Osteocyte (in vitro differentiated cells): ENCODE results near the gene SUCLG2. TPM values are rescaled to one million over a fixed set of nuclear protein-coding genes. Genes with fewer than 3 reads are reported as not detected.

Source experiments
- DNase-seq: peaks from one replicate; pipeline ENCODE4 v3.0.0; 2021; ENCODE audit warnings: mixed read lengths; ENCODE audit not compliant: unreplicated experiment; ENCODE audit errors: extremely low spot score
- H3K27ac Mint-ChIP-seq: one replicate; pipeline ENCODE4 v1.8.0; 2021; ENCODE audit warnings: mild to moderate bottlenecking, mixed read lengths; ENCODE audit not compliant: unreplicated experiment
- H3K27me3 Mint-ChIP-seq: one replicate; pipeline ENCODE4 v1.8.0; 2021; ENCODE audit warnings: mixed read lengths; ENCODE audit not compliant: unreplicated experiment
- H3K36me3 Mint-ChIP-seq: one replicate; pipeline ENCODE4 v1.8.0; 2021; ENCODE audit warnings: mixed read lengths; ENCODE audit not compliant: unreplicated experiment
- H3K4me1 Mint-ChIP-seq: one replicate; pipeline ENCODE4 v1.8.0; 2021; ENCODE audit warnings: mixed read lengths; ENCODE audit not compliant: unreplicated experiment
- H3K4me3 Mint-ChIP-seq: one replicate; pipeline ENCODE4 v1.8.0; 2021; ENCODE audit warnings: mild to moderate bottlenecking, moderate library complexity, mixed read lengths; ENCODE audit not compliant: unreplicated experiment
- H3K9me3 Mint-ChIP-seq: one replicate; pipeline ENCODE4 v1.8.0; 2021; ENCODE audit warnings: mixed read lengths; ENCODE audit not compliant: unreplicated experiment
- CTCF ChIP-seq: fragments of 200-600 bp; sonication (generic); IDR thresholded peaks from 2 replicates; pipeline ENCODE4 v1.5.0; 2021; ENCODE audit warnings: antibody characterized with exemption, mild to moderate bottlenecking, moderate library complexity
- total RNA-seq: library from RNA; stranded (reverse); gene quantifications from 2 replicates; pipeline ENCODE4 v1.2.1, GENCODE V29; 2021

The SUCLG2 gene
- total RNA-seq, 1 donor from 2014 or later: 32.1 TPM

GRCh38 chr3:67421912-67422311, 232.5 kb downstream of the SUCLG2 start:
- no peak for DNase-seq
- no peak overlapping the region for H3K4me3 Mint-ChIP-seq
- H3K4me1 Mint-ChIP-seq: peaks cover 9% of the 10 kb centered on the region
- no peak overlapping the region for H3K27ac Mint-ChIP-seq
- TF ChIP-seq CTCF: no peak
- peaks cover 7% of the 10 kb centered on the region for H3K36me3 Mint-ChIP-seq
- peaks cover 12% of the 10 kb centered on the region for H3K9me3 Mint-ChIP-seq
- H3K27me3 Mint-ChIP-seq: no peaks in the 10 kb centered on the region

- Mint-ChIP-seq H3K27me3 (no peaks in the 10 kb centered on the region), H3K9me3 (peaks cover 12% of the 10 kb centered on the region), H3K36me3 (peaks cover 12% of the 10 kb centered on the region), H3K4me3 (no peak overlapping the region), H3K27ac (no peak overlapping the region), H3K4me1 (peaks cover 12% of the 10 kb centered on the region)
- DNase-seq: no peak
- no peak for TF ChIP-seq CTCF
These were observed 234.6 kb downstream of the SUCLG2 start for GRCh38 chr3:67419779-67420178.

GRCh38 chr3:67419218-67419529, 235.2 kb downstream of the SUCLG2 start:
- no peak overlapping the region for H3K27ac Mint-ChIP-seq
- no peaks in the 10 kb centered on the region for H3K27me3 Mint-ChIP-seq
- DNase-seq: no peak
- no peak for TF ChIP-seq CTCF
- H3K4me1 Mint-ChIP-seq: peaks cover 12% of the 10 kb centered on the region
- peaks cover 12% of the 10 kb centered on the region for H3K9me3 Mint-ChIP-seq
- no peak overlapping the region for H3K4me3 Mint-ChIP-seq
- peaks cover 12% of the 10 kb centered on the region for H3K36me3 Mint-ChIP-seq

- Mint-ChIP-seq H3K36me3 (peaks cover 15% of the 10 kb centered on the region), H3K27me3 (no peaks in the 10 kb centered on the region), H3K27ac (no peak overlapping the region), H3K9me3 (peaks cover 12% of the 10 kb centered on the region), H3K4me3 (no peak overlapping the region), H3K4me1 (peaks cover 12% of the 10 kb centered on the region)
- DNase-seq: no peak
- no peak for TF ChIP-seq CTCF
These were observed 235.8 kb downstream of the SUCLG2 start for GRCh38 chr3:67418426-67419217.

GRCh38 chr3:67416703-67417102, 237.7 kb downstream of the SUCLG2 start:
- H3K4me3 Mint-ChIP-seq: no peak overlapping the region
- peaks cover 16% of the 10 kb centered on the region for H3K36me3 Mint-ChIP-seq
- H3K27ac Mint-ChIP-seq: no peak overlapping the region
- H3K27me3 Mint-ChIP-seq: no peaks in the 10 kb centered on the region
- DNase-seq: no peak
- H3K4me1 Mint-ChIP-seq: peaks cover 12% of the 10 kb centered on the region
- H3K9me3 Mint-ChIP-seq: peaks cover 12% of the 10 kb centered on the region
- peak; percentile 43 for TF ChIP-seq CTCF
